Neural crest cell (in vitro differentiated cells): Measurements from ENCODE around the gene BTBD9. TPM values are rescaled to one million over a fixed set of nuclear protein-coding genes. Genes with fewer than 3 reads are reported as not detected.

Source experiments
- DNase-seq: peaks from one replicate; pipeline ENCODE4 v3.0.0; 2021; ENCODE audit warnings: low read depth, mixed read lengths, low spot score
- H3K27ac Mint-ChIP-seq: one replicate; pipeline ENCODE4 v1.8.0; 2021; ENCODE audit warnings: mild to moderate bottlenecking, mixed read lengths; ENCODE audit not compliant: unreplicated experiment
- H3K27me3 Mint-ChIP-seq: 2 replicates; pipeline ENCODE4 v1.8.0; 2021; ENCODE audit warnings: low read depth, mild to moderate bottlenecking, mixed read lengths
- H3K36me3 Mint-ChIP-seq: 2 replicates; pipeline ENCODE4 v1.8.0; 2021; ENCODE audit warnings: low read depth, mild to moderate bottlenecking, mixed read lengths
- H3K4me1 Mint-ChIP-seq: 2 replicates; pipeline ENCODE4 v1.8.0; 2021; ENCODE audit warnings: mixed read lengths
- H3K4me3 Mint-ChIP-seq: one replicate; pipeline ENCODE4 v1.8.0; 2021; ENCODE audit warnings: mild to moderate bottlenecking, mixed read lengths
- H3K9me3 Mint-ChIP-seq: 2 replicates; pipeline ENCODE4 v1.8.0; 2021; ENCODE audit warnings: mixed read lengths
- CTCF ChIP-seq: fragments of 200-600 bp; sonication (generic); conservative IDR thresholded peaks from 2 replicates; pipeline ENCODE4 v1.5.0; 2021; ENCODE audit warnings: antibody characterized with exemption, mild to moderate bottlenecking
- total RNA-seq: library from RNA; stranded (reverse); gene quantifications from 2 replicates; pipeline ENCODE4 v1.2.1, GENCODE V29; 2021

Gene BTBD9
- total RNA-seq, 1 donor from 2014 or later: 18.0 TPM

- Mint-ChIP-seq H3K9me3 (no peaks in the 10 kb centered on the region), H3K27me3 (no peaks in the 10 kb centered on the region), H3K36me3 (peaks cover 5% of the 10 kb centered on the region), H3K4me1 (peaks cover 27% of the 10 kb centered on the region), H3K4me3 (no peak overlapping the region), H3K27ac (no peak overlapping the region)
- no peak for DNase-seq
- no peak for TF ChIP-seq CTCF
These were observed 498.6 kb downstream of the BTBD9 start for GRCh38 chr6:38141085-38141484.

- no peak for TF ChIP-seq CTCF
- no peak overlapping the region for H3K4me3 Mint-ChIP-seq
- DNase-seq: no peak
- no peak overlapping the region for H3K27ac Mint-ChIP-seq
- peaks cover 5% of the 10 kb centered on the region for H3K36me3 Mint-ChIP-seq
- peaks cover 27% of the 10 kb centered on the region for H3K4me1 Mint-ChIP-seq
- H3K27me3 Mint-ChIP-seq: no peaks in the 10 kb centered on the region
- H3K9me3 Mint-ChIP-seq: no peaks in the 10 kb centered on the region
These were observed 501.4 kb downstream of the BTBD9 start for GRCh38 chr6:38138374-38138773.

GRCh38 chr6:38137608-38138265 lies 502.0 kb downstream of the BTBD9 start:
- Mint-ChIP-seq H3K27me3 (no peaks in the 10 kb centered on the region), H3K27ac (peak overlapping the region; percentile 30), H3K4me3 (peak overlapping the region; percentile 4), H3K9me3 (no peaks in the 10 kb centered on the region), H3K4me1 (peaks cover 27% of the 10 kb centered on the region), H3K36me3 (peaks cover 5% of the 10 kb centered on the region)
- TF ChIP-seq CTCF: no peak
- DNase-seq: peak; percentile 14

- H3K27me3 Mint-ChIP-seq: no peaks in the 10 kb centered on the region
- peaks cover 5% of the 10 kb centered on the region for H3K36me3 Mint-ChIP-seq
- no peak overlapping the region for H3K27ac Mint-ChIP-seq
- no peaks in the 10 kb centered on the region for H3K9me3 Mint-ChIP-seq
- TF ChIP-seq CTCF: no peak
- peaks cover 26% of the 10 kb centered on the region for H3K4me1 Mint-ChIP-seq
- no peak overlapping the region for H3K4me3 Mint-ChIP-seq
- DNase-seq: no peak
These were observed 503.2 kb downstream of the BTBD9 start for GRCh38 chr6:38136547-38136946.

GRCh38 chr6:38134704-38135088 lies 505.0 kb downstream of the BTBD9 start:
- Mint-ChIP-seq H3K27ac (no peak overlapping the region), H3K36me3 (peaks cover 20% of the 10 kb centered on the region), H3K27me3 (no peaks in the 10 kb centered on the region), H3K4me1 (peaks cover 18% of the 10 kb centered on the region), H3K9me3 (peaks cover 8% of the 10 kb centered on the region), H3K4me3 (no peak overlapping the region)
- TF ChIP-seq CTCF: no peak
- DNase-seq: no peak
